Panc1 (cell line): ENCODE results near the gene PLAAT2. TPM values are rescaled to one million over a fixed set of nuclear protein-coding genes. Genes with fewer than 3 reads are reported as not detected.
A peak's percentile ranks its signal among the peaks of the same experiment; 100 is the strongest.

Experiments used
- ATAC-seq: fragments of 200-7000 bp; cut with Tn5 transposase; 2 replicates; pipeline ENCODE4 v1.9.1; 2020; ENCODE audit warnings: mild to moderate bottlenecking, moderate library complexity
- BruUV-seq: library from RNA; stranded (reverse); fragments of 400-500 nt; replicated peaks from 2 replicates; lab custom pipeline; 2021; lab: Mats Ljungman, UMichigan
- CTCF ChIA-PET: fragments of 300-600 bp; sonication (Branson Sonifier 250); formaldehyde crosslinking; loops from one replicate; lab custom pipeline; 2022; ENCODE audit warnings: antibody characterized with exemption; lab: Charles Lee
- POLR2A ChIA-PET: fragments of 300-600 bp; sonication (Branson Sonifier 250); formaldehyde crosslinking; loops from one replicate; lab custom pipeline; 2022; ENCODE audit warnings: antibody characterized with exemption; lab: Charles Lee
- DNase-seq: peaks from one replicate; pipeline ENCODE4 v3.0.0-alpha.2; 2010; ENCODE audit warnings: low read depth, low spot score
- H3K27ac ChIP-seq: 2 replicates; pipeline ENCODE4 v1.5.1; 2011; ENCODE audit warnings: mild to moderate bottlenecking, low read length, inconsistent platforms
- H3K27me3 ChIP-seq: fragments of 200-500 bp; sonication (Bioruptor generic); 2 replicates; pipeline ENCODE4 v1.6.0; 2014; ENCODE audit warnings: low read length, inconsistent platforms; ENCODE audit not compliant: control insufficient read depth, insufficient read depth
- H3K36me3 ChIP-seq: fragments of 200-500 bp; sonication (Bioruptor generic); 2 replicates; pipeline ENCODE4 v1.5.1; 2014; ENCODE audit warnings: inconsistent platforms, mild to moderate bottlenecking, low read length, moderate library complexity; ENCODE audit not compliant: control insufficient read depth, insufficient read depth
- H3K4me1 ChIP-seq: 2 replicates; pipeline ENCODE4 v1.5.1; 2011; ENCODE audit warnings: inconsistent platforms, mild to moderate bottlenecking, low read length, moderate library complexity; ENCODE audit not compliant: control insufficient read depth, insufficient read depth
- H3K4me3 ChIP-seq, 2 experiments: 2 replicates each; pipeline ENCODE4 v1.5.1; 2011 to 2012; ENCODE audit warnings: low read depth in 2 of 2, low read length in 2 of 2, mild to moderate bottlenecking in 2 of 2, inconsistent platforms in 1 of 2, moderate library complexity in 1 of 2
- H3K9me3 ChIP-seq: fragments of 200-500 bp; sonication (Bioruptor generic); 2 replicates; pipeline ENCODE4 v1.5.1; 2014; ENCODE audit warnings: low read depth, mild to moderate bottlenecking, inconsistent platforms, low read length, moderate library complexity; ENCODE audit not compliant: control insufficient read depth, insufficient read depth
- CTCF ChIP-seq: fragments of 450-650 bp; IDR thresholded peaks from 2 replicates; pipeline ENCODE4 v1.5.1; 2017; ENCODE audit warnings: mild to moderate bottlenecking
- POLR2AphosphoS5 ChIP-seq: IDR thresholded peaks from 2 replicates; pipeline ENCODE4 v1.6.1; 2012; ENCODE audit warnings: mild to moderate bottlenecking, low read depth, low read length, moderate library complexity
- REST ChIP-seq, 2 experiments: IDR thresholded peaks; 2 replicates each; pipeline ENCODE4 v1.6.1; 2011 to 2012; ENCODE audit warnings: low read depth in 2 of 2, control low read depth in 1 of 2, low read length in 1 of 2, mild to moderate bottlenecking in 1 of 2, moderate library complexity in 1 of 2; ENCODE audit not compliant: insufficient read depth in 1 of 2
- SIN3A ChIP-seq: IDR thresholded peaks from 2 replicates; pipeline ENCODE4 v1.6.1; 2012; ENCODE audit warnings: low read depth, mild to moderate bottlenecking, low read length, moderate library complexity, borderline replicate concordance; ENCODE audit not compliant: insufficient read depth
- TCF7L2 ChIP-seq: IDR thresholded peaks from 2 replicates; pipeline ENCODE4 v1.6.1; 2011; ENCODE audit warnings: mild to moderate bottlenecking, low read depth, low read length, inconsistent platforms
- in situ Hi-C: cut with HindIII; loops from 2 replicates; pipeline ENCODE4 v1.10.0; 2016; ENCODE audit warnings: low sequenced_read_pairs, low pct_unique_long_range_greater_than_20kb
- intact Hi-C: fragments of 100-400 bp; cut with micrococcal nuclease; formaldehyde crosslinking; loops from one replicate; pipeline ENCODE4 v1.10.0; 2022; ENCODE audit not compliant: unreplicated experiment
- total RNA-seq: library from RNA; stranded (reverse); gene quantifications from one replicate; pipeline ENCODE4 v1.2.1, GENCODE V29; 2021; ENCODE audit not compliant: unreplicated experiment

The PLAAT2 gene
- total RNA-seq, 1 experiment from 2014 or later = not detected

GRCh38 chr11:63611395-63611747, 48.2 kb upstream of the PLAAT2 start:
- ChIA-PET POLR2A (no interaction called here), CTCF (no interaction called here)
- no peak overlapping the region for H3K27ac ChIP-seq
- BruUV-seq = no TSS peak
- peaks cover 30% of the 10 kb centered on the region for H3K4me1 ChIP-seq
- intact Hi-C loops (no loop called here), in situ Hi-C loops (no loop called here)
- DNase-seq = no peak
- no peaks in the 10 kb centered on the region for H3K9me3 ChIP-seq
- H3K4me3 ChIP-seq = no peak overlapping the region
- no peak for ATAC-seq
- no peaks in the 10 kb centered on the region for H3K27me3 ChIP-seq
- no peaks in the 10 kb centered on the region for H3K36me3 ChIP-seq
- TF ChIP-seq CTCF (no peak), POLR2AphosphoS5 (no peak), REST (IDR thresholded peaks at IDR 0.05; ENCODE audit: insufficient read depth in 1 of 2, low read depth in 2 of 2, low read length in 1 of 2) (no peak), TCF7L2 (no peak), SIN3A (no peak)

- TF ChIP-seq CTCF = no peak
- no peak for TF ChIP-seq REST (IDR thresholded peaks at IDR 0.05; ENCODE audit: insufficient read depth in 1 of 2, low read depth in 2 of 2, low read length in 1 of 2)
- TF ChIP-seq TCF7L2 = no peak
- TF ChIP-seq SIN3A = no peak
- TF ChIP-seq POLR2AphosphoS5 = no peak
- Histone ChIP-seq H3K36me3 (no peaks in the 10 kb centered on the region), H3K4me3 (peak overlapping the region in 1 of 2 experiments; percentile 17; a peak in 1 of 4 replicates), H3K9me3 (no peaks in the 10 kb centered on the region), H3K4me1 (peaks cover 30% of the 10 kb centered on the region), H3K27me3 (no peaks in the 10 kb centered on the region), H3K27ac (no peak overlapping the region; the same call in 1 of the 2 replicates)
- DNase-seq (no peak), ATAC-seq (no peak)
- intact Hi-C loops (no loop called here), in situ Hi-C loops (no loop called here)
- POLR2A ChIA-PET = no interaction called here
- no TSS peak for BruUV-seq
- CTCF ChIA-PET = no interaction called here
These were observed 47.6 kb upstream of the PLAAT2 start for GRCh38 chr11:63610604-63611394.
